Panc1 (cell line): ENCODE data around the gene HS3ST6. TPM values are rescaled to one million over a fixed set of nuclear protein-coding genes. Genes with fewer than 3 reads are reported as not detected.

ENCODE experiments used
- ATAC-seq: fragments of 200-7000 bp; cut with Tn5 transposase; 2 replicates; pipeline ENCODE4 v1.9.1; 2020; ENCODE audit warnings: mild to moderate bottlenecking, moderate library complexity
- BruUV-seq: library from RNA; stranded (reverse); fragments of 400-500 nt; replicated peaks from 2 replicates; lab custom pipeline; 2021; lab: Mats Ljungman, UMichigan
- CTCF ChIA-PET: fragments of 300-600 bp; sonication (Branson Sonifier 250); formaldehyde crosslinking; loops from one replicate; lab custom pipeline; 2022; ENCODE audit warnings: antibody characterized with exemption; lab: Charles Lee
- POLR2A ChIA-PET: fragments of 300-600 bp; sonication (Branson Sonifier 250); formaldehyde crosslinking; loops from one replicate; lab custom pipeline; 2022; ENCODE audit warnings: antibody characterized with exemption; lab: Charles Lee
- DNase-seq: peaks from one replicate; pipeline ENCODE4 v3.0.0-alpha.2; 2010; ENCODE audit warnings: low read depth, low spot score
- H3K27ac ChIP-seq: 2 replicates; pipeline ENCODE4 v1.5.1; 2011; ENCODE audit warnings: mild to moderate bottlenecking, low read length, inconsistent platforms
- H3K27me3 ChIP-seq: fragments of 200-500 bp; sonication (Bioruptor generic); 2 replicates; pipeline ENCODE4 v1.6.0; 2014; ENCODE audit warnings: low read length, inconsistent platforms; ENCODE audit not compliant: control insufficient read depth, insufficient read depth
- H3K36me3 ChIP-seq: fragments of 200-500 bp; sonication (Bioruptor generic); 2 replicates; pipeline ENCODE4 v1.5.1; 2014; ENCODE audit warnings: inconsistent platforms, mild to moderate bottlenecking, low read length, moderate library complexity; ENCODE audit not compliant: control insufficient read depth, insufficient read depth
- H3K4me1 ChIP-seq: 2 replicates; pipeline ENCODE4 v1.5.1; 2011; ENCODE audit warnings: inconsistent platforms, mild to moderate bottlenecking, low read length, moderate library complexity; ENCODE audit not compliant: control insufficient read depth, insufficient read depth
- H3K4me3 ChIP-seq, 2 experiments: 2 replicates each; pipeline ENCODE4 v1.5.1; 2011 to 2012; ENCODE audit warnings: low read depth in 2 of 2, low read length in 2 of 2, mild to moderate bottlenecking in 2 of 2, inconsistent platforms in 1 of 2, moderate library complexity in 1 of 2
- H3K9me3 ChIP-seq: fragments of 200-500 bp; sonication (Bioruptor generic); 2 replicates; pipeline ENCODE4 v1.5.1; 2014; ENCODE audit warnings: low read depth, mild to moderate bottlenecking, inconsistent platforms, low read length, moderate library complexity; ENCODE audit not compliant: control insufficient read depth, insufficient read depth
- CTCF ChIP-seq: fragments of 450-650 bp; IDR thresholded peaks from 2 replicates; pipeline ENCODE4 v1.5.1; 2017; ENCODE audit warnings: mild to moderate bottlenecking
- POLR2AphosphoS5 ChIP-seq: IDR thresholded peaks from 2 replicates; pipeline ENCODE4 v1.6.1; 2012; ENCODE audit warnings: mild to moderate bottlenecking, low read depth, low read length, moderate library complexity
- REST ChIP-seq, 2 experiments: IDR thresholded peaks; 2 replicates each; pipeline ENCODE4 v1.6.1; 2011 to 2012; ENCODE audit warnings: low read depth in 2 of 2, control low read depth in 1 of 2, low read length in 1 of 2, mild to moderate bottlenecking in 1 of 2, moderate library complexity in 1 of 2; ENCODE audit not compliant: insufficient read depth in 1 of 2
- SIN3A ChIP-seq: IDR thresholded peaks from 2 replicates; pipeline ENCODE4 v1.6.1; 2012; ENCODE audit warnings: low read depth, mild to moderate bottlenecking, low read length, moderate library complexity, borderline replicate concordance; ENCODE audit not compliant: insufficient read depth
- TCF7L2 ChIP-seq: IDR thresholded peaks from 2 replicates; pipeline ENCODE4 v1.6.1; 2011; ENCODE audit warnings: mild to moderate bottlenecking, low read depth, low read length, inconsistent platforms
- in situ Hi-C: cut with HindIII; loops from 2 replicates; pipeline ENCODE4 v1.10.0; 2016; ENCODE audit warnings: low sequenced_read_pairs, low pct_unique_long_range_greater_than_20kb
- intact Hi-C: fragments of 100-400 bp; cut with micrococcal nuclease; formaldehyde crosslinking; loops from one replicate; pipeline ENCODE4 v1.10.0; 2022; ENCODE audit not compliant: unreplicated experiment
- total RNA-seq: library from RNA; stranded (reverse); gene quantifications from one replicate; pipeline ENCODE4 v1.2.1, GENCODE V29; 2021; ENCODE audit not compliant: unreplicated experiment

HS3ST6 gene
- total RNA-seq, 1 experiment from 2014 or later: 3.3 TPM

- no peaks in the 10 kb centered on the region for H3K27me3 ChIP-seq
- no peak for ATAC-seq
- no peak overlapping the region for H3K4me3 ChIP-seq
- H3K27ac ChIP-seq: no peak overlapping the region
- in situ Hi-C loops (no loop called here), intact Hi-C loops (no loop called here)
- H3K9me3 ChIP-seq: no peaks in the 10 kb centered on the region
- BruUV-seq: no TSS peak
- TF ChIP-seq POLR2AphosphoS5: no peak
- no peak for TF ChIP-seq TCF7L2
- no peak for TF ChIP-seq SIN3A
- TF ChIP-seq CTCF: no peak
- no peak for TF ChIP-seq REST (IDR thresholded peaks at IDR 0.05; ENCODE audit: insufficient read depth in 1 of 2, low read depth in 2 of 2, low read length in 1 of 2)
- no peak for DNase-seq
- POLR2A ChIA-PET: no interaction called here
- no peaks in the 10 kb centered on the region; the same call in 1 of the 2 replicates for H3K36me3 ChIP-seq
- peaks cover 2% of the 10 kb centered on the region for H3K4me1 ChIP-seq
- CTCF ChIA-PET: no interaction called here
Observed at GRCh38 chr16:1947369-1947670, 29.1 kb upstream of the HS3ST6 start.

GRCh38 chr16:1946495-1947368 is 28.5 kb upstream of the HS3ST6 start:
- ChIA-PET POLR2A (no interaction called here), CTCF (no interaction called here)
- intact Hi-C loops: no loop called here

More at GRCh38 chr16:1946495-1947368, 28.5 kb upstream of the HS3ST6 start:
- in situ Hi-C loops: no loop called here
- Histone ChIP-seq H3K4me1 (peaks cover 8% of the 10 kb centered on the region), H3K4me3 (no peak overlapping the region), H3K27ac (no peak overlapping the region), H3K27me3 (no peaks in the 10 kb centered on the region), H3K9me3 (no peaks in the 10 kb centered on the region), H3K36me3 (no peaks in the 10 kb centered on the region; the same call in 1 of the 2 replicates)
- TF ChIP-seq SIN3A (no peak), TCF7L2 (no peak), REST (IDR thresholded peaks at IDR 0.05; ENCODE audit: insufficient read depth in 1 of 2, low read depth in 2 of 2, low read length in 1 of 2) (no peak), CTCF (no peak)
- ATAC-seq (no peak), DNase-seq (no peak)
- no TSS peak for BruUV-seq
